GM08714 (cell line): Measurements from ENCODE around the gene GSTT2.

Experiments used
- H3K4me3 ChIP-seq: fragments of 200-500 bp; sonication (Bioruptor generic); 2 replicates; pipeline ENCODE4 v1.5.1; 2014; ENCODE audit warnings: mild to moderate bottlenecking, low read length, inconsistent platforms
- ZNF274 ChIP-seq: IDR thresholded peaks from 2 replicates; pipeline ENCODE4 v1.6.1; 2012; ENCODE audit warnings: mild to moderate bottlenecking, low read depth, low read length

GSTT2 gene

DNA sequence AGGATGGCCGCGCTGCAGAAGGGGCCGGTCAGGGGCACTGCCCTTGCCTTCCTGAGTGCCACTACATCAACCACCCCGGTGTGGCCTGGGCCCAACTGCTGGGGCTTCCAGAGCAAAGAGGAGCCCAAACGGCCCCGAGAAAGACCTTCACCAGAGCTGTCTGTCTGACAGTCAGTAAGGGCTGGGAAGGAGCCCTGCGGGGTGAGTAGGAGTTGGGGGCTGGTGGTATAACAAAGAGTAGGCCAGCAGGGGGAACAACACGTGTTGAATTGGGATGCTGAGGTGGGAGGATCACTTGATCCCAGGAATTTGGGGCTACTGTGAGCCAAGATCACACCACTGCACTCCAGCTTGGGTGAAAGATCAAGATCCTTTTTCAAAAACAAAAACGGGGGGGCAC, 21.4 kb downstream of the GSTT2 start:
- no peak for TF ChIP-seq ZNF274
- no peak overlapping the region for H3K4me3 ChIP-seq

DNA sequence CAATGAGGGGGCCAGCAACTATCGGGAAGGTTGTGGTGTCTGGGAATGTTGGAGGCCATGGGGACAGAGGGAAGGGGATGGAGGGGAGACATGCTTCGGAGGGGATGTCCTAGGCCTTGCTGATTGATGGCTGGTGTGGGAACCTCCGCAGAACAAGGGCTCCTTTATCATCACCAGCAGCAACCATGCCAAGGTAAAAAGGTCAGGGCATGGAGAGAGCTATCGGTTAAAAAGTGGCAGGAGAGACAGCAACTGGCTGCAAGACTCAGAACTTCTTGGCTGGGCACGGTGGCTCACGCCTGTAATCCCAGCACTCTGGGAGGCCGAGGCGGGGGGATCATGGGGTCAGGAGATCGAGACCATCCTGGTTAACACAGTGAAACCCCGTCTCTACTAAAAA, 22.3 kb downstream of the GSTT2 start:
- no peak for TF ChIP-seq ZNF274
- H3K4me3 ChIP-seq: no peak overlapping the region

DNA sequence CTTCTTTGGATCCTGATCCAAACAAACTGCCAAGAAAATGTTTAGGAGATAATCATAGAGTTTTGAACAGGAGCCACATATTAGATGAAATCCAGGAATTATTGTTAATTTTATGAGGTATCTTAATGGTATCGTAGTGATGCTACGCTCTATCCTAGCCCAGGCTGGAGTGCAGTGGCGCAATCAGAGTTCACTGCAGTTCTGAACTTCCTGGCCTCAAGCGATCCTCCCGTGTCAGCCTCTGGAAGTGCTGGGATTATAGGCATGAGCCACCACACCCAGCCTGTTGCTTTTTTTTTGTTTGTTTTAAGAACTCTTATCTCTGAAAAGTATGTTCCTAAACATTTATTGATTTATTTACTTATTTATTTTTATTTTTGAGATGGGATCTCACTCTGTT, 22.9 kb downstream of the GSTT2 start:
- TF ChIP-seq ZNF274: no peak
- H3K4me3 ChIP-seq: no peak overlapping the region

- no peak for TF ChIP-seq ZNF274
- H3K4me3 ChIP-seq: no peak overlapping the region
These were observed 24.0 kb downstream of the GSTT2 start for GRCh38 chr22:24003887-24004286.

DNA sequence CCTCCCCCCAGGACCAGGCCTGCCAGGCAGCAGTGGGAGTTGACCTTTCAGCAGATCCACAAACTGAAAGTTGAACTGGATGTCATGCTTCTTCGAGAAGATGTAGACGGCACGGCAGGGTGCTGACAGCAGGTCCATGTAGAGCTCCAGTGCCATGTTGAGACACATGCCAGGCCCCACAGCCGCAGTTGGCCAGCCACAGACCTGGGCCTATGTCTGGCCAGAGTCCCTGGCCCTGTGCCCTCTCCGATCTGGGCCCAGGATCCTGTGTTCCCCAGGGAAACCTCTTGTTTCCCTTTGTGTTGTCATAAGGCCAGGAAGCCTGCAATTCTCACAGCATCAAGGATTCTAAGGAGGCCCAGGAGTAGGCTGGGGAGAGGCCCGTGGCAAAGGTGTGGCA, 25.3 kb downstream of the GSTT2 start, which contains the start of gene GSTT4:
Gene GSTT4 (minus strand): TSS at position 253 of the 400 bp plus-strand sequence. CDS start 97 bp downstream, at position 156.
- no peak for TF ChIP-seq ZNF274
- no peak within 1 kb of the TSS for H3K4me3 ChIP-seq

GRCh38 chr22:24006207-24006913, 26.4 kb downstream of the GSTT2 start:
- no peak for TF ChIP-seq ZNF274
- no peak overlapping the region for H3K4me3 ChIP-seq

DNA sequence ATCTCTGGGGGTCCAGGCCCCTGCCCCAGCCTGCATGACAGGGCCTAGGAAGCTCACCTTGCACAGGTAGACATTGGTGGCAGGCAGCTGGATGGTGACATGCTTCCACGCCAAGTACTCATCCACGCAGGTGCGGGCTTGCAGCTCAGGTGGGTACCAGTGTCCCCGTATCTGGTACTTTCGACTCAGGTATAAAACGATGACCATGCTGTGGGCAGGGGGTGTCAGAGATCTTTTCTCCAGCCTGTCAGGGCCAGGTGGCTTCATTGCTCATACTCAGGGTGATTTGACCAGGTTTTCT, 26.9 kb downstream of the GSTT2 start:
- TF ChIP-seq ZNF274: no peak
- no peak overlapping the region for H3K4me3 ChIP-seq

DNA sequence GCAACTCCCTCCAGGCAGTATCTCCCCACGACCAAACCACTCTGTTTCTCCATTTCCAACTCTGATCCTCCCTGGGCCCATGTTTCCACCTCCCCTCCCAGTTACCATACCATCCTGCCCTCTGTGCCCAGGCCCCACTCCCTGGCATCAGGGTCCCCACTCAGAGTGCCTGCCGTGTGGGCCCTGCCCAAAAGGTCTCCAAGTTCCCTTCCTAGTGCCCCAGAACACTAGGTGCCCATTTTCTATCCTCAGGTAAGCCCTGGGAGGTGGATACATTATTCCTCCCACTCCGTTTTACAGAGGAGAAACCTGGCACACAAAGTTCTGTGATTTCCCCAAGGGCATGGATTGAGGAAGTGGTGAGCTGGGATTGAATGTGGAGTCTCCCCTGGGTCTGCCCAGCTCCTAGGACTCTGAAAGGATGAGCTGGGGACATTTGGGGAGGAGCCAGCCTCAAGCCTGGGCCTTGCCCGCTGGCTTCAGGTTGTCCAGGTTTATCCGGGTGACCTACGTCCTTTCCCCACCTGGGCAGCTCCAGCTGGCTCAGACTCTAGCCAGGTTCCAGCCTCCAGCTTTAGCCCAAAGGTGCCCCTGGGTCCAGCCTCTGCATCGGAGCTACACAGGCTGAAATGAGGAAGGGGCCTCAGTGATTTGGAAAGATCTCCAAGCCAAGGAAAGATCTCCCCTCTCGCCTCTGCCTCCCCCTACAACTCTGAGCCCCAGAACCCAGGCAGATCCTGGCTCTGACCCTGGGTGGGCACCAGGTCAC, 27.5 kb downstream of the GSTT2 start:
- no peak for TF ChIP-seq ZNF274

DNA sequence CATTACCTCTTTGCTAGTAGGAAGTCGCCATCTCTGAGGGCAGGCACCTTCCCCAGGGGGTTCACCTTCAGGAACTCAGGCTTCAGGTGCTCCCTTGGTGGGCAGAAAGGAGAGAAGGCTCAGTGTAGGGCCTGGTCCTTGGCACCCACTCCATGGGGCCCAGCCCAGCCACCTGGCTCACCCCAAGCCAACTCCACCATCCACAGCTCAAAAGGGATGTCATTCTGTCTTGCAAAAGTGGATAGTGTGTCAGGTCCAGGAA, 28.0 kb downstream of the GSTT2 start:
- no peak for TF ChIP-seq ZNF274
- H3K4me3 ChIP-seq: no peak overlapping the region

More for the DNA sequence above, 27.5 kb downstream of the GSTT2 start:
- H3K4me3 ChIP-seq: no peak overlapping the region

DNA sequence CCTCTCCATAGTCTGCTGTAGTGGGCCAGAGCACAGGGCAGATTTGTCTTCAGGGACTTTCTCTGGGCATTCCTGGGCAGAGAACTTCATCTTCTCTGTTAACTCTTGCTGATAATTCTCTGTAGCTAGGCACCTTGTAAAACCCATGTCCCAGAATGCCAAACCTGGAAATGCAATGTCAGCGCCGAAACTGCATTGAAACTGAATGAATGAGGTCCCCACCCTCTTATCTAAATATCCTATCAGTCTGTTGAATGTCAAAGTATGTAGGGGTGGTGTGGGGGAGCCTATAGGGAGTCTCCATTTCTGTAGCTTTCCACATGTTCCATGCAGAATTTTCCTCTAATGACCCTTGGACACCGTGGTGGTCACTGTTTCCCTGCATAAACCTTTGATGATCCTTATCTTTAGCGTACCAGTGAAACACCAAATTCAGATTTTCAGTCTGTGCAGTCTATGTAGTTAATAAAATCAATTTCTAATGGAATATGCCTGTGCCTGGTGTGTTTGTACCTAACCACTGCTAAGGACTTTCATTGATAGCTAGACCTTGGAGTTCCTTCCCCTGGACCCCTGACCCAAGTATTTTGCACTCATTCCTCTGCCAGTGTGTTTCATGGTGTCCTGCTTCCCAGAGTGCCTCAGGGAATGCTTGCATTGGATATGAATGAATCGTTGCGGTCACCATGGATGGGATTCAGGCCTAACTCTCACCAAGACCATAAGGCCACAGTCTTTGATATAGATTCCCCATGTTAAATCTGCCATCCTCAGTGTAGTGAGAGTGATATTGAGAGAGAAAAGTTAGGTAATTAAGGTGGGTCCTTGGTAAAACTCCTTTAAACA, 28.7 kb downstream of the GSTT2 start:
- no peak overlapping the region for H3K4me3 ChIP-seq
- no peak for TF ChIP-seq ZNF274

DNA sequence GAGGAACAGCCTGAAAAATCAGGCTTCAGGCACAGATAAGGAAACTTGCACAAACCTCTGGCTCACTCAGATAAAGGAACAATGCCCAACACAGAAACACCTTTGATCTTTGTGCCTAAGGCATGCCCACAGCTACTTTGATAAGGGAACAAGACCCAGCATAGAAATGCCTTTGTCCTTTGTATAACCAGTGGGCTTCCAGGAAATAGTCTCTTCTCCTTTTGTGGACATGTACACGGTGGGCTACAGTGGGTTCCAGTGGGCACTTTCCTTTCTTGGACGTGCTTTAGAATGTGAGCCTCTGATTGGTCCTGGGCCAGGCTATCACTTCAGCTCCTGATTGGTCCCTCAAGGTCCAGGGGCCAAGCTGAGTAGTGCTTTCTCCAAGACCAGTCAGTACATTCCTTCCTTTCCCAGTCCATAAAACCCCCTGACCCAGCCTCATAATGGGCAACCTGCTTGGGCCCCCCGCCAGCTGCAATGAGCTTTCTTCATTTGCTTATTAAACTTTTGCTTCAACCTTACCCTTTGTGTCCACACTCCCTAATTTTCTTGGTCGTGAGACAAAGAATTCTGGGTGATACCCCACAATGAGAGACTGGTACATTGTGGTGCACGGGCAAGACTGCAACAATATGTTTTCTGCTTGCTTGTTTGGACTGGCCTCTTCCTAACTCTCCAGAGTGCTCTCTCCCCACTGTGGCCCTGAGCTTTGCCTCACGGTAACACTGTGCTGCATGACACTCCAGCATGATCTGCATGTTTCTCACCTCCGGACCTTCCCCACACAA, 29.5 kb downstream of the GSTT2 start:
- no peak overlapping the region for H3K4me3 ChIP-seq
- no peak for TF ChIP-seq ZNF274

DNA sequence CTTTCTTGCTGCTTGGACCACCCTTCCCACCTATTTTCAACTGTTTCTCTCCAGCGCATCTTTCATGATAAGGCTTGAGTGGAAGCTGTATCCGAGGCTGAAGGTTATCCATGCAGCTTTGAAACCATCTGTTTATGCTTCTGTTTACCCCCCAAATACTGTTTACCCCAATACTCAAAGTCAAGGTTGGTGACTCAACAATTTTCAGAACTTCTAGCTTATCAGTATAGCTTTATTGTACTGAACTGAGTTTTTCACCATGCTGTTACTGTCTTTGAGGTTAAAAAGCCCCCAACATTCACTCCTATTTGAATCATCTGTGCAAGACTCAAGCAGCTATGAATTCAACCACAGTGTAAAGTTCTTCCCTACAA, 30.1 kb downstream of the GSTT2 start:
- no peak for TF ChIP-seq ZNF274
- H3K4me3 ChIP-seq: no peak overlapping the region

DNA sequence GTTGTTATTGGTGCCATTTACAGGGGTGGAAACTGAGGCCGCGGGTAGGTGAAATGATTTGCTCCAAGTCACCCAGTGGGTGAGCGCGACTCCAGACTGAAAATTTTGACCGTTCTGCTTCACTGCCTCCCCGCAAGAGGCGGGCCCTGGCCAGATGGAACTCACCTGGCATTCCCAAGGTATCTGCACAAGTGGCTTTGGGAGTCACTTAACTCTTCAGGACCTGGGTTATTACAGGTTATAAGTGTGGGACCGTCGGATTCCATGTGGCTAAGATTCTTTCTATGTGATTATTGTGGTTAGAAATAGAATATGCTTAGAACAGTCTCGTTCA, 31.8 kb downstream of the GSTT2 start:
- TF ChIP-seq ZNF274: no peak

GRCh38 chr22:24016156-24016555, 36.2 kb downstream of the GSTT2 start:
- H3K4me3 ChIP-seq: no peak overlapping the region
- no peak for TF ChIP-seq ZNF274

More for the DNA sequence above, 31.8 kb downstream of the GSTT2 start:
- peak overlapping the region; percentile 86 for H3K4me3 ChIP-seq
